HEK293 (cell line): ENCODE results near the gene GSPT1.

Experiments
- CTCF ChIA-PET: fragments of 350-600 bp; formaldehyde crosslinking; extraction: SDS; loops from one replicate; lab custom pipeline; 2021; ENCODE audit warnings: antibody characterized with exemption; lab: Yijun Ruan, JAX
- POLR2A ChIA-PET: fragments of 300-600 bp; formaldehyde crosslinking; extraction: SDS; loops from one replicate; lab custom pipeline; 2020; ENCODE audit warnings: antibody characterized with exemption, inconsistent platforms; lab: Yijun Ruan, JAX
- H3K27ac ChIP-seq: fragments of 200-500 bp; sonication (Bioruptor generic); 2 replicates; pipeline ENCODE4 v1.5.1; 2014; ENCODE audit warnings: low read depth, low read length, control low read depth, inconsistent platforms; ENCODE audit errors: extremely low read depth
- H3K36me3 ChIP-seq, 2 experiments: fragments of 200-500 bp in 1 of 2; sonication (Bioruptor generic) in 1 of 2; 1 replicate in 1 of 2; 2 replicates in 1 of 2; pipeline ENCODE4 v1.5.1; 2014 to 2017; ENCODE audit warnings: inconsistent platforms in 2 of 2, low read length in 2 of 2; ENCODE audit not compliant: control insufficient read depth in 2 of 2, insufficient read depth in 1 of 2
- H3K4me1 ChIP-seq: fragments of 200-500 bp; sonication (Bioruptor generic); 2 replicates; pipeline ENCODE4 v1.5.1; 2014; ENCODE audit warnings: mild to moderate bottlenecking, low read length, inconsistent platforms; ENCODE audit not compliant: control insufficient read depth, insufficient read depth
- H3K4me3 ChIP-seq: 2 replicates; pipeline ENCODE4 v1.5.1; 2011; ENCODE audit warnings: low read depth, mild to moderate bottlenecking, control low read depth, low read length, moderate library complexity
- H3K9me3 ChIP-seq: fragments of 200-500 bp; sonication (Bioruptor generic); 2 replicates; pipeline ENCODE4 v1.5.1; 2014; ENCODE audit warnings: low read depth, low read length, inconsistent platforms; ENCODE audit not compliant: control insufficient read depth, insufficient read depth
- BCL11B ChIP-seq: fragments of 450-650 bp; formaldehyde crosslinking; IDR thresholded peaks from 2 replicates; pipeline ENCODE4 v1.5.1; 2016; ENCODE audit warnings: low read depth, missing biosample characterization, missing genetic modification characterization
- EGR2 ChIP-seq: fragments of 450-650 bp; formaldehyde crosslinking; IDR thresholded peaks from 2 replicates; pipeline ENCODE4 v1.5.1; 2016; ENCODE audit warnings: low read depth, missing biosample characterization, missing genetic modification characterization
- KLF10 ChIP-seq: fragments of 450-650 bp; IDR thresholded peaks from 2 replicates; pipeline ENCODE4 v1.5.1; 2018; ENCODE audit warnings: missing biosample characterization, mild to moderate bottlenecking, missing genetic modification characterization
- MZF1 ChIP-seq: fragments of 450-650 bp; formaldehyde crosslinking; IDR thresholded peaks from 2 replicates; pipeline ENCODE4 v1.5.1; 2017; ENCODE audit warnings: missing biosample characterization, missing genetic modification characterization, borderline replicate concordance
- OSR2 ChIP-seq: fragments of 450-650 bp; formaldehyde crosslinking; IDR thresholded peaks from 2 replicates; pipeline ENCODE4 v1.5.1; 2016; ENCODE audit warnings: missing biosample characterization, missing genetic modification characterization
- ZFP3 ChIP-seq: fragments of 450-650 bp; formaldehyde crosslinking; IDR thresholded peaks from 2 replicates; pipeline ENCODE4 v1.5.1; 2016; ENCODE audit warnings: low read depth, missing biosample characterization, missing genetic modification characterization
- ZFP69B ChIP-seq: fragments of 450-650 bp; formaldehyde crosslinking; IDR thresholded peaks from 2 replicates; pipeline ENCODE4 v1.5.1; 2016; ENCODE audit warnings: missing biosample characterization, missing genetic modification characterization
- ZNF133 ChIP-seq: fragments of 450-650 bp; formaldehyde crosslinking; IDR thresholded peaks from 2 replicates; pipeline ENCODE4 v1.5.1; 2016; ENCODE audit warnings: missing biosample characterization, missing genetic modification characterization
- ZNF155 ChIP-seq: fragments of 450-650 bp; formaldehyde crosslinking; IDR thresholded peaks from 2 replicates; pipeline ENCODE4 v1.5.1; 2016; ENCODE audit warnings: missing biosample characterization, missing genetic modification characterization
- ZNF16 ChIP-seq: fragments of 450-650 bp; formaldehyde crosslinking; IDR thresholded peaks from 2 replicates; pipeline ENCODE4 v1.5.1; 2016; ENCODE audit warnings: low read depth, missing biosample characterization, missing genetic modification characterization
- ZNF169 ChIP-seq: fragments of 450-650 bp; formaldehyde crosslinking; IDR thresholded peaks from 2 replicates; pipeline ENCODE4 v1.5.1; 2016; ENCODE audit warnings: missing biosample characterization, missing genetic modification characterization
- ZNF202 ChIP-seq: fragments of 450-650 bp; formaldehyde crosslinking; IDR thresholded peaks from 2 replicates; pipeline ENCODE4 v1.5.1; 2016; ENCODE audit warnings: missing biosample characterization, missing genetic modification characterization, borderline replicate concordance
- ZNF37A ChIP-seq: fragments of 450-650 bp; IDR thresholded peaks from 2 replicates; pipeline ENCODE4 v1.5.1; 2018; ENCODE audit warnings: missing biosample characterization, missing genetic modification characterization
- ZNF394 ChIP-seq: fragments of 450-650 bp; formaldehyde crosslinking; IDR thresholded peaks from 2 replicates; pipeline ENCODE4 v1.5.1; 2016; ENCODE audit warnings: missing biosample characterization, missing genetic modification characterization, mild to moderate bottlenecking, moderate library complexity, borderline replicate concordance
- ZNF501 ChIP-seq: fragments of 450-650 bp; formaldehyde crosslinking; IDR thresholded peaks from 2 replicates; pipeline ENCODE4 v1.5.1; 2016; ENCODE audit warnings: missing biosample characterization, missing genetic modification characterization
- ZNF639 ChIP-seq: fragments of 450-650 bp; formaldehyde crosslinking; IDR thresholded peaks from 2 replicates; pipeline ENCODE4 v1.5.1; 2016; ENCODE audit warnings: missing biosample characterization, missing genetic modification characterization
- ZNF707 ChIP-seq: fragments of 450-650 bp; formaldehyde crosslinking; IDR thresholded peaks from 2 replicates; pipeline ENCODE4 v1.5.1; 2016; ENCODE audit warnings: missing biosample characterization, missing genetic modification characterization
- ZNF791 ChIP-seq: fragments of 450-650 bp; formaldehyde crosslinking; IDR thresholded peaks from 2 replicates; pipeline ENCODE4 v1.5.1; 2016; ENCODE audit warnings: missing biosample characterization, missing genetic modification characterization
- TF ChIP-seq, protein P1 (sequence below): fragments of 450-650 bp; formaldehyde crosslinking; IDR thresholded peaks from 2 replicates; pipeline ENCODE4 v1.5.1; 2016; ENCODE audit warnings: missing biosample characterization, missing genetic modification characterization, low read depth
- TF ChIP-seq, protein P2 (sequence below): fragments of 450-650 bp; formaldehyde crosslinking; IDR thresholded peaks from 2 replicates; pipeline ENCODE4; 2016; ENCODE audit warnings: missing biosample characterization, missing genetic modification characterization
- TF ChIP-seq, protein P3 (sequence below): fragments of 450-650 bp; formaldehyde crosslinking; IDR thresholded peaks from 2 replicates; pipeline ENCODE4 v1.5.1; 2017; ENCODE audit warnings: missing biosample characterization, missing genetic modification characterization
- TF ChIP-seq, protein P4 (sequence below): fragments of 450-650 bp; formaldehyde crosslinking; IDR thresholded peaks from 2 replicates; pipeline ENCODE4 v1.5.1; 2016; ENCODE audit warnings: missing biosample characterization, missing genetic modification characterization, borderline replicate concordance
- TF ChIP-seq, protein P5 (sequence below): fragments of 450-650 bp; formaldehyde crosslinking; IDR thresholded peaks from 2 replicates; pipeline ENCODE4 v1.5.1; 2017; ENCODE audit warnings: missing biosample characterization, missing genetic modification characterization

Gene GSPT1

DNA sequence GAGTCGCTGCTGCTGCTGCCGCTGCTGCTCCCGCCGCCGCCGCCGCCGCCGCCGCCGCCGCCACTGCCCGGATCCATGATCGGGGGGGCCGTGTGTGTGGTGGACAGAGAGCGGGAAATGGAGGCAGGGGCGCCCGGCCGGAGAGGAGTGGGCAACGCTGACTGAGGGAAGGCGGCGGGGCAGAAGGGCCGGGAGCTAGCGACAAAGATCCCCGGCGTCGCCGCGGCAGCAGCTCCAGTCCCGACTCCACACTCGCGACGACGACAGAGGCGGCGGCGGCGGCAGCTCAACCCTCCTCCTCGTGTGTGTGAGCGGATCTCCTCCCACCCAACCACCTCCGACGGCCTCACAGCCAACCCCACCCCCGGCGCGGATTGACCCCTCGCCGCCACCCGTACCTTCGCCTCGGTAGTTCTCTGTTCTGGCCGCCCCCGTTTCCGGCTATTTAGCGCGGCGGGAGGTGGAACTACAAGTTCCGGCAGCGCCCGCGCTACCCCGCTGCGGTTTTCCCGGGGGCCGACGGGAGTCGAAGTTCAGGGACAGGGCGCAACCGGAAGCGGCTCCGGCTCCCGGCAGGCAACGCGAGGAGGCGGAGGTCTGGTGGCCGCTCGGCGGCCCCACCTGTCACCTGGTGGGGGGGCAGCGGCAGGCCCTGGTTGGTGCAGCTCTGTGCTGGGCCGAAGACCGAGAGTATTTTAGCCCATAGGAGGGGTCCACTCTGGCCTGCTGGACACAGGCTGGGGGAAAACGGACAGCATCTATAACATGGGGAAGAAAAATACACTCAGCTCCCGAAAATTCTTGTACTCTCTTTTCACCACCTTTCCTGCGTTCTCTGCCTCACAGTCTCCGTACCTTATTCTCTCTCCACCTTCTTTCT lies at the start of gene GSPT1:
Gene GSPT1, minus strand, starts transcription at position 313 of the 880 bp plus-strand sequence. Its CDS starts 236 bp downstream, at position 77.
- ChIA-PET POLR2A (interaction anchor here (0.5 to 2.0 kb wide), 12 partner anchors 9 to 1049 kb away, joined by 3 to 9 read pairs (median 4); partner anchors contain the start of genes RSL1D1, SNX29 and TXNDC11), CTCF (interaction anchor here (0.6 to 1.1 kb wide), 6 partner anchors 31 to 238 kb away, joined by 3 to 4 read pairs (median 3); no protein-coding TSS in a partner anchor)
- H3K9me3 ChIP-seq: no peaks in the 10 kb centered on the region
- H3K4me3 ChIP-seq: peak within 1 kb of the TSS; percentile 86
- peaks cover 6% of the 10 kb centered on the region for H3K4me1 ChIP-seq
- peaks cover 5 to 13% of the 10 kb centered on the region in 2 experiments; a peak in 2 of 3 replicates for H3K36me3 ChIP-seq
- H3K27ac ChIP-seq: peak within 1 kb of the TSS; percentile 84
- TF ChIP-seq ZFP69B (tag by site-specific recombination) (peak; percentile 94), ZNF394 (peak; percentile 73; the same call in 1 of the 2 replicates), ZNF37A (tag by site-specific recombination) (no peak), KLF10 (peak; percentile 93), ZNF639 (tag by site-specific recombination) (peak; percentile 95), EGR2 (peak; percentile 98), OSR2 (tag by site-specific recombination) (peak; percentile 44; the same call in 1 of the 2 replicates), ZNF133 (no peak), ZNF501 (tag by site-specific recombination) (peak; percentile 77), ZNF169 (tag by site-specific recombination) (no peak), ZNF202 (no peak), BCL11B (tag by site-specific recombination) (peak; percentile 92), ZNF16 (no peak), ZFP3 (0 out of 2 replicates have a peak, but pooled peaks have one; percentile 4), ZNF155 (tag by site-specific recombination) (no peak), ZNF707 (tag by site-specific recombination) (no peak), MZF1 (tag by site-specific recombination) (no peak), ZNF791 (no peak)
- TF ChIP-seq, protein P1, sequence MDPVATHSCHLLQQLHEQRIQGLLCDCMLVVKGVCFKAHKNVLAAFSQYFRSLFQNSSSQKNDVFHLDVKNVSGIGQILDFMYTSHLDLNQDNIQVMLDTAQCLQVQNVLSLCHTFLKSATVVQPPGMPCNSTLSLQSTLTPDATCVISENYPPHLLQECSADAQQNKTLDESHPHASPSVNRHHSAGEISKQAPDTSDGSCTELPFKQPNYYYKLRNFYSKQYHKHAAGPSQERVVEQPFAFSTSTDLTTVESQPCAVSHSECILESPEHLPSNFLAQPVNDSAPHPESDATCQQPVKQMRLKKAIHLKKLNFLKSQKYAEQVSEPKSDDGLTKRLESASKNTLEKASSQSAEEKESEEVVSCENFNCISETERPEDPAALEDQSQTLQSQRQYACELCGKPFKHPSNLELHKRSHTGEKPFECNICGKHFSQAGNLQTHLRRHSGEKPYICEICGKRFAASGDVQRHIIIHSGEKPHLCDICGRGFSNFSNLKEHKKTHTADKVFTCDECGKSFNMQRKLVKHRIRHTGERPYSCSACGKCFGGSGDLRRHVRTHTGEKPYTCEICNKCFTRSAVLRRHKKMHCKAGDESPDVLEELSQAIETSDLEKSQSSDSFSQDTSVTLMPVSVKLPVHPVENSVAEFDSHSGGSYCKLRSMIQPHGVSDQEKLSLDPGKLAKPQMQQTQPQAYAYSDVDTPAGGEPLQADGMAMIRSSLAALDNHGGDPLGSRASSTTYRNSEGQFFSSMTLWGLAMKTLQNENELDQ (tag by site-specific recombination): no peak
- TF ChIP-seq, protein P2, sequence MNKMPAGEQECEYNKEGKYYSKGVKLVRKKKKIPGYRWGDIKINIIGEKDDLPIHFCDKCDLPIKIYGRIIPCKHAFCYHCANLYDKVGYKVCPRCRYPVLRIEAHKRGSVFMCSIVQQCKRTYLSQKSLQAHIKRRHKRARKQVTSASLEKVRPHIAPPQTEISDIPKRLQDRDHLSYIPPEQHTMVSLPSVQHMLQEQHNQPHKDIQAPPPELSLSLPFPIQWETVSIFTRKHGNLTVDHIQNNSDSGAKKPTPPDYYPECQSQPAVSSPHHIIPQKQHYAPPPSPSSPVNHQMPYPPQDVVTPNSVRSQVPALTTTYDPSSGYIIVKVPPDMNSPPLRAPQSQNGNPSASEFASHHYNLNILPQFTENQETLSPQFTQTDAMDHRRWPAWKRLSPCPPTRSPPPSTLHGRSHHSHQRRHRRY: no peak
- TF ChIP-seq, protein P3, sequence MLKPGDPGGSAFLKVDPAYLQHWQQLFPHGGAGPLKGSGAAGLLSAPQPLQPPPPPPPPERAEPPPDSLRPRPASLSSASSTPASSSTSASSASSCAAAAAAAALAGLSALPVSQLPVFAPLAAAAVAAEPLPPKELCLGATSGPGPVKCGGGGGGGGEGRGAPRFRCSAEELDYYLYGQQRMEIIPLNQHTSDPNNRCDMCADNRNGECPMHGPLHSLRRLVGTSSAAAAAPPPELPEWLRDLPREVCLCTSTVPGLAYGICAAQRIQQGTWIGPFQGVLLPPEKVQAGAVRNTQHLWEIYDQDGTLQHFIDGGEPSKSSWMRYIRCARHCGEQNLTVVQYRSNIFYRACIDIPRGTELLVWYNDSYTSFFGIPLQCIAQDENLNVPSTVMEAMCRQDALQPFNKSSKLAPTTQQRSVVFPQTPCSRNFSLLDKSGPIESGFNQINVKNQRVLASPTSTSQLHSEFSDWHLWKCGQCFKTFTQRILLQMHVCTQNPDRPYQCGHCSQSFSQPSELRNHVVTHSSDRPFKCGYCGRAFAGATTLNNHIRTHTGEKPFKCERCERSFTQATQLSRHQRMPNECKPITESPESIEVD: no peak
- TF ChIP-seq, protein P4, sequence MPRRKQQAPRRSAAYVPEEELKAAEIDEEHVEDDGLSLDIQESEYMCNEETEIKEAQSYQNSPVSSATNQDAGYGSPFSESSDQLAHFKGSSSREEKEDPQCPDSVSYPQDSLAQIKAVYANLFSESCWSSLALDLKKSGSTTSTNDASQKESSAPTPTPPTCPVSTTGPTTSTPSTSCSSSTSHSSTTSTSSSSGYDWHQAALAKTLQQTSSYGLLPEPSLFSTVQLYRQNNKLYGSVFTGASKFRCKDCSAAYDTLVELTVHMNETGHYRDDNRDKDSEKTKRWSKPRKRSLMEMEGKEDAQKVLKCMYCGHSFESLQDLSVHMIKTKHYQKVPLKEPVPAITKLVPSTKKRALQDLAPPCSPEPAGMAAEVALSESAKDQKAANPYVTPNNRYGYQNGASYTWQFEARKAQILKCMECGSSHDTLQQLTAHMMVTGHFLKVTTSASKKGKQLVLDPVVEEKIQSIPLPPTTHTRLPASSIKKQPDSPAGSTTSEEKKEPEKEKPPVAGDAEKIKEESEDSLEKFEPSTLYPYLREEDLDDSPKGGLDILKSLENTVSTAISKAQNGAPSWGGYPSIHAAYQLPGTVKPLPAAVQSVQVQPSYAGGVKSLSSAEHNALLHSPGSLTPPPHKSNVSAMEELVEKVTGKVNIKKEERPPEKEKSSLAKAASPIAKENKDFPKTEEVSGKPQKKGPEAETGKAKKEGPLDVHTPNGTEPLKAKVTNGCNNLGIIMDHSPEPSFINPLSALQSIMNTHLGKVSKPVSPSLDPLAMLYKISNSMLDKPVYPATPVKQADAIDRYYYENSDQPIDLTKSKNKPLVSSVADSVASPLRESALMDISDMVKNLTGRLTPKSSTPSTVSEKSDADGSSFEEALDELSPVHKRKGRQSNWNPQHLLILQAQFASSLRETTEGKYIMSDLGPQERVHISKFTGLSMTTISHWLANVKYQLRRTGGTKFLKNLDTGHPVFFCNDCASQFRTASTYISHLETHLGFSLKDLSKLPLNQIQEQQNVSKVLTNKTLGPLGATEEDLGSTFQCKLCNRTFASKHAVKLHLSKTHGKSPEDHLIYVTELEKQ (tag by site-specific recombination): no peak
- TF ChIP-seq, protein P5, sequence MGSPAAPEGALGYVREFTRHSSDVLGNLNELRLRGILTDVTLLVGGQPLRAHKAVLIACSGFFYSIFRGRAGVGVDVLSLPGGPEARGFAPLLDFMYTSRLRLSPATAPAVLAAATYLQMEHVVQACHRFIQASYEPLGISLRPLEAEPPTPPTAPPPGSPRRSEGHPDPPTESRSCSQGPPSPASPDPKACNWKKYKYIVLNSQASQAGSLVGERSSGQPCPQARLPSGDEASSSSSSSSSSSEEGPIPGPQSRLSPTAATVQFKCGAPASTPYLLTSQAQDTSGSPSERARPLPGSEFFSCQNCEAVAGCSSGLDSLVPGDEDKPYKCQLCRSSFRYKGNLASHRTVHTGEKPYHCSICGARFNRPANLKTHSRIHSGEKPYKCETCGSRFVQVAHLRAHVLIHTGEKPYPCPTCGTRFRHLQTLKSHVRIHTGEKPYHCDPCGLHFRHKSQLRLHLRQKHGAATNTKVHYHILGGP: no peak
